Thoracic aorta (tissue), 2 donors: Measurements from ENCODE around the gene MPC1L. TPM values are rescaled to one million over a fixed set of nuclear protein-coding genes. Genes with fewer than 3 reads are reported as not detected.

Experiments
- ATAC-seq: fragments of 150-250 bp; one replicate; pipeline ENCODE4 v1.8.0; 2017; ENCODE audit warnings: low read depth; ENCODE audit not compliant: insufficient number of reproducible peaks, low FRiP score
- DNase-seq: peaks from one replicate; pipeline ENCODE4 v3.0.0-alpha.2; 2020; ENCODE audit warnings: low spot score
- H3K27ac ChIP-seq, 2 donors: fragments of 200-600 bp; sonication (generic); 1 replicate in 1 of 2; 2 replicates in 1 of 2; pipeline ENCODE4 v1.5.1; 2016; ENCODE audit warnings: mild to moderate bottlenecking in 2 of 2, moderate library complexity in 2 of 2
- H3K27me3 ChIP-seq: fragments of 200-600 bp; sonication (generic); replicated peaks from 2 replicates; pipeline ENCODE4 v1.6.0; 2016; ENCODE audit warnings: mild to moderate bottlenecking; ENCODE audit not compliant: insufficient read depth
- H3K36me3 ChIP-seq: fragments of 200-600 bp; sonication (generic); one replicate; pipeline ENCODE4 v1.5.1; 2016
- H3K4me1 ChIP-seq, 2 donors: fragments of 200-600 bp; sonication (generic); 1 replicate in 1 of 2; 2 replicates in 1 of 2; pipeline versions ENCODE4 v1.5.1 to v1.6.0; 2016; ENCODE audit warnings: low read depth in 2 of 2, mild to moderate bottlenecking in 1 of 2; ENCODE audit not compliant: control insufficient read depth in 1 of 2
- H3K4me3 ChIP-seq: fragments of 200-600 bp; sonication (generic); 2 replicates; pipeline ENCODE4 v1.5.1; 2016; ENCODE audit warnings: mild to moderate bottlenecking
- H3K9me3 ChIP-seq: fragments of 200-600 bp; sonication (generic); 2 replicates; pipeline ENCODE4 v1.5.1; 2016
- total RNA-seq, 2 donors: library from RNA; depleted of rRNA; stranded (reverse); fragments of >200 nt; gene quantifications; one replicate each; pipeline versions ENCODE4 v1.1.0 to v1.2.3, GENCODE V29; 2016
- TF ChIP-seq, protein P1 (sequence below): fragments of 200-600 bp; sonication (generic); IDR thresholded peaks from one replicate; pipeline ENCODE4 v1.5.1; 2019; ENCODE audit warnings: antibody characterized with exemption

MPC1L gene
- total RNA-seq, 2 donors from 2014 or later: not detected

- H3K27me3 ChIP-seq: no peaks in the 10 kb centered on the region
- no peaks in the 10 kb centered on the region for H3K9me3 ChIP-seq
- no peak for DNase-seq
- TF ChIP-seq, protein P1, sequence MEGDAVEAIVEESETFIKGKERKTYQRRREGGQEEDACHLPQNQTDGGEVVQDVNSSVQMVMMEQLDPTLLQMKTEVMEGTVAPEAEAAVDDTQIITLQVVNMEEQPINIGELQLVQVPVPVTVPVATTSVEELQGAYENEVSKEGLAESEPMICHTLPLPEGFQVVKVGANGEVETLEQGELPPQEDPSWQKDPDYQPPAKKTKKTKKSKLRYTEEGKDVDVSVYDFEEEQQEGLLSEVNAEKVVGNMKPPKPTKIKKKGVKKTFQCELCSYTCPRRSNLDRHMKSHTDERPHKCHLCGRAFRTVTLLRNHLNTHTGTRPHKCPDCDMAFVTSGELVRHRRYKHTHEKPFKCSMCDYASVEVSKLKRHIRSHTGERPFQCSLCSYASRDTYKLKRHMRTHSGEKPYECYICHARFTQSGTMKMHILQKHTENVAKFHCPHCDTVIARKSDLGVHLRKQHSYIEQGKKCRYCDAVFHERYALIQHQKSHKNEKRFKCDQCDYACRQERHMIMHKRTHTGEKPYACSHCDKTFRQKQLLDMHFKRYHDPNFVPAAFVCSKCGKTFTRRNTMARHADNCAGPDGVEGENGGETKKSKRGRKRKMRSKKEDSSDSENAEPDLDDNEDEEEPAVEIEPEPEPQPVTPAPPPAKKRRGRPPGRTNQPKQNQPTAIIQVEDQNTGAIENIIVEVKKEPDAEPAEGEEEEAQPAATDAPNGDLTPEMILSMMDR: no peak
- no peak for ATAC-seq
- H3K27ac ChIP-seq: peak overlapping the region; percentile 72 to 83
- H3K4me1 ChIP-seq: peaks cover 10% of the 10 kb centered on the region in 2 donors
- no peaks in the 10 kb centered on the region for H3K36me3 ChIP-seq
- H3K4me3 ChIP-seq: peak overlapping the region; percentile 86
These were observed 23.5 kb downstream of the MPC1L start for GRCh38 chrX:40646489-40647306.

DNA sequence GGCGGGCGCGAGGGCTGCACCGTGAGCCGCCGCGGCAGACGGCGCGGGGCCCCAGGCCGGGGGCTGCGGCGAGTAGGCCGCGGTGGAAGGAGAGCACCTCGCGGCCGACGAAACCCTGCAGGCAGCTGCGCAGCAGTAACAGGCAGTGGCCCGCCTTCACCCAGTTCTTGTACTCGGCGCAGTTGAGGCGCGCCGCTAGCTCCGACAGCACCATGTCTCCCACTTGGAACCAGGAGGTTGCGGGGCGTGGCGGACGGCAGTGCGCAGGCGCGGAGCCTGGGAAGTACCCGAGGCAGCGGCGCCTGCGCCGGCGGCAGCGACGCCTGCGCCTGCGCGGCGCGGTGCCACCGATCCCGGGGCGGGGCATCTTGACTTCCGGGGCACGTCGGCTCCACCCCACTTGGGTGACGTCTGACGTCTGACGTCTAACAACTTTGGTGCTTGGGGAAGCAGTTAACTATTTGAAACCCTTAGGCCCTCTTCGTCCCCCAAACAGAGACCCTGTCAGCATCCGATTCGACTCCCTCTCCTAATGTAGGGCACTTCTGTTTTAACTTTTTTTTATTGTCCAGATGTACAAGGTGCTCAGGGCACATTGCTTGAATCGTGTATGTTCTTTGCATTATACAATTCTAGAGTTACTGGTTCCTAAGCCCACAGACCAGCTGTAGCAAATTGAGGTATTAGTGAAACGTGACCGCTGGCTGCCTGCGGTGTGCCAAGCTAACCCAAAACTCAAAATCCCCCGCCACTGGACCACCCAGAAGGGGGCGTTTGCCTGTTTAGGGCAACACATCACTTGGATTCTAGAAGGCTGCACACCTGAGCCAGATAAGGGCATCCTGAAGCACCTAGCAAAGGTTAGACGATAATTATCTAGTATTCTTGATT lies 24.3 kb downstream of the MPC1L start, which contains the start of gene CXorf38:
Gene CXorf38 (minus strand): TSS at position 255 of the 891 bp plus-strand sequence. CDS start 41 bp downstream, at position 214.
- Histone ChIP-seq H3K4me1 (peaks cover 10% of the 10 kb centered on the region in 2 donors), H3K27me3 (no peaks in the 10 kb centered on the region), H3K4me3 (peak within 1 kb of the TSS; percentile 86), H3K36me3 (no peaks in the 10 kb centered on the region), H3K9me3 (no peaks in the 10 kb centered on the region), H3K27ac (peak within 1 kb of the TSS; percentile 72 to 83)
- ATAC-seq: peak; percentile 76
- TF ChIP-seq, protein P1: no peak
- peak; percentile 48 for DNase-seq

- H3K36me3 ChIP-seq: no peaks in the 10 kb centered on the region
- peak; percentile 5 for DNase-seq
- no peak for ATAC-seq
- H3K27ac ChIP-seq: no peak overlapping the region
- TF ChIP-seq, protein P1: peak; percentile 65
- H3K27me3 ChIP-seq: no peaks in the 10 kb centered on the region
- H3K4me3 ChIP-seq: no peak overlapping the region
- H3K9me3 ChIP-seq: no peaks in the 10 kb centered on the region
- H3K4me1 ChIP-seq: peaks cover 0 to 3% of the 10 kb centered on the region in 2 donors
These were observed 28.5 kb downstream of the MPC1L start for GRCh38 chrX:40651620-40652223.

GRCh38 chrX:40652664-40653063 lies 29.4 kb downstream of the MPC1L start:
- no peak overlapping the region for H3K27ac ChIP-seq
- ATAC-seq: no peak

More at GRCh38 chrX:40652664-40653063, 29.4 kb downstream of the MPC1L start:
- Histone ChIP-seq H3K9me3 (no peaks in the 10 kb centered on the region), H3K27me3 (no peaks in the 10 kb centered on the region), H3K4me3 (no peak overlapping the region), H3K4me1 (peaks cover 0 to 3% of the 10 kb centered on the region in 2 donors), H3K36me3 (no peaks in the 10 kb centered on the region)
- TF ChIP-seq, protein P1: no peak
- DNase-seq: no peak
